OCI-LY1 (cell line): ENCODE measurements around the gene DIAPH3.

Experiments
- H2AFZ ChIP-seq: fragments of 200-600 bp; sonication (generic), shearing (Covaris generic); 2 replicates; pipeline ENCODE4 v1.6.0; 2014; ENCODE audit warnings: antibody characterized with exemption, mild to moderate bottlenecking, low read length
- H3F3A ChIP-seq: fragments of 200-600 bp; sonication (generic), shearing (Covaris generic); 2 replicates; pipeline ENCODE4 v1.6.0; 2014; ENCODE audit warnings: mild to moderate bottlenecking, antibody characterized with exemption, low read length, moderate library complexity; ENCODE audit not compliant: insufficient read depth
- H3K27ac ChIP-seq: fragments of 200-600 bp; sonication (generic); 2 replicates; pipeline ENCODE4 v1.5.1; 2014; ENCODE audit warnings: low read length, mixed run types, mild to moderate bottlenecking, low read depth; ENCODE audit not compliant: poor library complexity, severe bottlenecking
- H3K27me3 ChIP-seq: fragments of 200-600 bp; sonication (generic); 2 replicates; pipeline ENCODE4 v1.6.0; 2014; ENCODE audit warnings: antibody characterized with exemption, mild to moderate bottlenecking, low read length, moderate library complexity; ENCODE audit not compliant: insufficient read depth
- H3K36me3 ChIP-seq: fragments of 200-600 bp; sonication (generic); 2 replicates; pipeline ENCODE4 v1.6.1; 2014; ENCODE audit warnings: mild to moderate bottlenecking, antibody characterized with exemption, low read length, moderate library complexity, mixed read lengths; ENCODE audit not compliant: insufficient read depth
- H3K4me1 ChIP-seq: fragments of 200-600 bp; sonication (generic); 2 replicates; pipeline ENCODE4 v1.5.1; 2014; ENCODE audit warnings: mild to moderate bottlenecking, low read length, moderate library complexity; ENCODE audit not compliant: insufficient read depth, severe bottlenecking
- H3K4me2 ChIP-seq: fragments of 200-600 bp; sonication (generic), shearing (Covaris generic); 2 replicates; pipeline ENCODE4 v1.6.1; 2014; ENCODE audit warnings: low read length
- H3K4me3 ChIP-seq: fragments of 200-600 bp; sonication (generic); 2 replicates; pipeline ENCODE4 v1.5.1; 2014; ENCODE audit warnings: low read length, low read depth, mild to moderate bottlenecking, mixed read lengths; ENCODE audit not compliant: poor library complexity, severe bottlenecking
- H3K79me2 ChIP-seq: fragments of 200-600 bp; shearing (Covaris generic); 2 replicates; pipeline ENCODE4 v1.6.1; 2016; ENCODE audit warnings: mixed run types, low read length, mixed read lengths; ENCODE audit not compliant: insufficient read depth
- H3K9ac ChIP-seq: fragments of 200-600 bp; sonication (generic), shearing (Covaris generic); 2 replicates; pipeline ENCODE4 v1.6.1; 2014; ENCODE audit warnings: mild to moderate bottlenecking, low read length, mixed read lengths
- H3K9me2 ChIP-seq: fragments of 200-600 bp; sonication (generic), shearing (Covaris generic); 2 replicates; pipeline ENCODE4 v1.6.1; 2014; ENCODE audit warnings: low read depth, mild to moderate bottlenecking, low read length, mixed read lengths
- H3K9me3 ChIP-seq: fragments of 200-600 bp; shearing (Covaris generic); 2 replicates; pipeline ENCODE4 v1.6.1; 2014; ENCODE audit warnings: low read length, mixed read lengths
- H4K20me1 ChIP-seq: fragments of 200-600 bp; sonication (generic), shearing (Covaris generic); 2 replicates; pipeline ENCODE4 v1.6.0; 2016; ENCODE audit warnings: mild to moderate bottlenecking, low read length; ENCODE audit not compliant: insufficient read depth
- EZH2 ChIP-seq: fragments of 200-600 bp; sonication (generic), shearing (Covaris generic); IDR thresholded peaks from 2 replicates; pipeline ENCODE4 v1.8.0; 2017; ENCODE audit warnings: borderline replicate concordance, mixed run types, mild to moderate bottlenecking, antibody characterized with exemption, low read length, moderate library complexity, mixed read lengths
- TF ChIP-seq, protein P1 (sequence below): fragments of 200-600 bp; sonication (generic), shearing (Covaris generic); IDR thresholded peaks from 2 replicates; pipeline ENCODE4 v1.5.1; 2017; ENCODE audit warnings: mild to moderate bottlenecking, antibody characterized with exemption, low read length, moderate library complexity, mixed read lengths

DIAPH3 gene

GRCh38 chr13:60095300-60095699 is 68.4 kb downstream of the DIAPH3 start:
- Histone ChIP-seq H3K27ac (no peak overlapping the region), H3K36me3 (peaks cover 30% of the 10 kb centered on the region), H3K9me2 (no peaks in the 10 kb centered on the region), H2AFZ (no peak overlapping the region), H3K4me3 (no peak overlapping the region), H3K9ac (no peak overlapping the region), H3K79me2 (no peaks in the 10 kb centered on the region), H3K27me3 (no peaks in the 10 kb centered on the region), H4K20me1 (no peaks in the 10 kb centered on the region), H3K4me2 (no peak overlapping the region), H3K4me1 (no peaks in the 10 kb centered on the region), H3F3A (no peaks in the 10 kb centered on the region), H3K9me3 (no peaks in the 10 kb centered on the region)
- TF ChIP-seq, protein P1, sequence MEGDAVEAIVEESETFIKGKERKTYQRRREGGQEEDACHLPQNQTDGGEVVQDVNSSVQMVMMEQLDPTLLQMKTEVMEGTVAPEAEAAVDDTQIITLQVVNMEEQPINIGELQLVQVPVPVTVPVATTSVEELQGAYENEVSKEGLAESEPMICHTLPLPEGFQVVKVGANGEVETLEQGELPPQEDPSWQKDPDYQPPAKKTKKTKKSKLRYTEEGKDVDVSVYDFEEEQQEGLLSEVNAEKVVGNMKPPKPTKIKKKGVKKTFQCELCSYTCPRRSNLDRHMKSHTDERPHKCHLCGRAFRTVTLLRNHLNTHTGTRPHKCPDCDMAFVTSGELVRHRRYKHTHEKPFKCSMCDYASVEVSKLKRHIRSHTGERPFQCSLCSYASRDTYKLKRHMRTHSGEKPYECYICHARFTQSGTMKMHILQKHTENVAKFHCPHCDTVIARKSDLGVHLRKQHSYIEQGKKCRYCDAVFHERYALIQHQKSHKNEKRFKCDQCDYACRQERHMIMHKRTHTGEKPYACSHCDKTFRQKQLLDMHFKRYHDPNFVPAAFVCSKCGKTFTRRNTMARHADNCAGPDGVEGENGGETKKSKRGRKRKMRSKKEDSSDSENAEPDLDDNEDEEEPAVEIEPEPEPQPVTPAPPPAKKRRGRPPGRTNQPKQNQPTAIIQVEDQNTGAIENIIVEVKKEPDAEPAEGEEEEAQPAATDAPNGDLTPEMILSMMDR, result no peak
- TF ChIP-seq EZH2, result no peak

GRCh38 chr13:60094385-60095088 is 69.2 kb downstream of the DIAPH3 start:
- no peaks in the 10 kb centered on the region for H3K9me2 ChIP-seq
- no peaks in the 10 kb centered on the region for H3K27me3 ChIP-seq
- no peaks in the 10 kb centered on the region for H3K9me3 ChIP-seq
- H3K27ac ChIP-seq, result no peak overlapping the region
- no peaks in the 10 kb centered on the region for H4K20me1 ChIP-seq
- H3K79me2 ChIP-seq, result no peaks in the 10 kb centered on the region
- H3K4me1 ChIP-seq, result no peaks in the 10 kb centered on the region
- H3K4me3 ChIP-seq, result no peak overlapping the region
- H3K36me3 ChIP-seq, result peaks cover 32% of the 10 kb centered on the region
- H2AFZ ChIP-seq, result no peak overlapping the region
- TF ChIP-seq, protein P1, result no peak
- TF ChIP-seq EZH2, result no peak
- H3F3A ChIP-seq, result no peaks in the 10 kb centered on the region
- no peak overlapping the region for H3K4me2 ChIP-seq
- H3K9ac ChIP-seq, result no peak overlapping the region

- Histone ChIP-seq H3K4me3 (no peak overlapping the region), H3K27ac (no peak overlapping the region), H4K20me1 (no peaks in the 10 kb centered on the region), H3K4me1 (no peaks in the 10 kb centered on the region), H3K9me3 (no peaks in the 10 kb centered on the region), H2AFZ (no peak overlapping the region), H3K27me3 (no peaks in the 10 kb centered on the region), H3K79me2 (no peaks in the 10 kb centered on the region), H3K9ac (no peak overlapping the region), H3F3A (no peaks in the 10 kb centered on the region), H3K36me3 (peaks cover 33% of the 10 kb centered on the region), H3K4me2 (no peak overlapping the region), H3K9me2 (no peaks in the 10 kb centered on the region)
- TF ChIP-seq, protein P1, result no peak
- TF ChIP-seq EZH2, result no peak
These were observed 70.2 kb downstream of the DIAPH3 start for GRCh38 chr13:60093425-60094019.
